Neural progenitor cell (in vitro differentiated cells): ENCODE results near the gene THSD4.

Source experiments
- EZH2phosphoT487 ChIP-seq: fragments of 200-600 bp; sonication (generic); IDR thresholded peaks from 2 replicates; pipeline ENCODE4 v1.6.1; 2017; ENCODE audit warnings: antibody characterized with exemption
- TF ChIP-seq, protein P1 (sequence below): fragments of 200-600 bp; sonication (generic); IDR thresholded peaks from 2 replicates; pipeline ENCODE4 v1.5.1; 2017; ENCODE audit warnings: antibody characterized with exemption, mild to moderate bottlenecking

DNA sequence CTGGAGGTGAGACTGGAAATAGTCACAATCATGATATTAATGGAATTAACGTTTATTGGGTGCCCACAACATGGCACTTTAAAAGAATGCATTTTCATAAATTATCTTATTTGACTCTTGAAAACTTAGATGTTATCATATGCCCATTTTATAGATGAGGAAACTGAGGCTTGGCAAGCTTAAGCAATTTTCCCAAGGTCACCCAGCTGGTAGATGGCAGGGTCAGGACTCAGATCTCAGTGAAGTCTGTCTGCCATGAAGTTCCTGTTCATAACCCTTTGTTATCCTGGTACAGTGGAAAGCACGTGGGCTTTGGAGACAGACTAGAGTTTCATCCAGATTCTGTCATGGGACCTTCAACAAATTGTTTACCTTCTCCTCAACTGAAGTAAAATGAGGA is 520.5 kb downstream of the THSD4 start:
- TF ChIP-seq, protein P1, sequence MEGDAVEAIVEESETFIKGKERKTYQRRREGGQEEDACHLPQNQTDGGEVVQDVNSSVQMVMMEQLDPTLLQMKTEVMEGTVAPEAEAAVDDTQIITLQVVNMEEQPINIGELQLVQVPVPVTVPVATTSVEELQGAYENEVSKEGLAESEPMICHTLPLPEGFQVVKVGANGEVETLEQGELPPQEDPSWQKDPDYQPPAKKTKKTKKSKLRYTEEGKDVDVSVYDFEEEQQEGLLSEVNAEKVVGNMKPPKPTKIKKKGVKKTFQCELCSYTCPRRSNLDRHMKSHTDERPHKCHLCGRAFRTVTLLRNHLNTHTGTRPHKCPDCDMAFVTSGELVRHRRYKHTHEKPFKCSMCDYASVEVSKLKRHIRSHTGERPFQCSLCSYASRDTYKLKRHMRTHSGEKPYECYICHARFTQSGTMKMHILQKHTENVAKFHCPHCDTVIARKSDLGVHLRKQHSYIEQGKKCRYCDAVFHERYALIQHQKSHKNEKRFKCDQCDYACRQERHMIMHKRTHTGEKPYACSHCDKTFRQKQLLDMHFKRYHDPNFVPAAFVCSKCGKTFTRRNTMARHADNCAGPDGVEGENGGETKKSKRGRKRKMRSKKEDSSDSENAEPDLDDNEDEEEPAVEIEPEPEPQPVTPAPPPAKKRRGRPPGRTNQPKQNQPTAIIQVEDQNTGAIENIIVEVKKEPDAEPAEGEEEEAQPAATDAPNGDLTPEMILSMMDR = no peak
- no peak for TF ChIP-seq EZH2phosphoT487
